Measurements from ENCODE around the gene SLC34A1.
"Not testable (repeated sequence)": the region's sequence is repeated elsewhere in the genome, so short reads cannot be mapped to it uniquely, and the experiment has no call there.

SLC34A1 gene

GRCh38 chr5:177367323-177367848 lies 16.8 kb upstream of the SLC34A1 start:
- peak; percentile 85 for DNase-seq

- no peak for DNase-seq
Measured at GRCh38 chr5:177367981-177368868, 16.0 kb upstream of the SLC34A1 start.

GRCh38 chr5:177368869-177369644 lies 15.2 kb upstream of the SLC34A1 start:
- DNase-seq, result no peak

GRCh38 chr5:177369645-177370440 lies 14.4 kb upstream of the SLC34A1 start:
- DNase-seq, result no peak

GRCh38 chr5:177370488-177371119 lies 13.6 kb upstream of the SLC34A1 start:
- DNase-seq, result peak; percentile 66

- DNase-seq, result no peak
Measured at GRCh38 chr5:177371120-177372033, 12.9 kb upstream of the SLC34A1 start.

GRCh38 chr5:177372034-177372896 lies 12.0 kb upstream of the SLC34A1 start:
- DNase-seq, result no peak

GRCh38 chr5:177372910-177373309 lies 11.3 kb upstream of the SLC34A1 start:
- DNase-seq, result no peak

- DNase-seq, result no peak
Measured at GRCh38 chr5:177373806-177374205, 10.4 kb upstream of the SLC34A1 start.

- DNase-seq, result no peak
Measured at GRCh38 chr5:177374211-177374610, 10.0 kb upstream of the SLC34A1 start.

- DNase-seq, result not testable (repeated sequence)
Measured at GRCh38 chr5:177375516-177375915, 8.7 kb upstream of the SLC34A1 start.

- no peak for DNase-seq
Measured at GRCh38 chr5:177376107-177376506, 8.1 kb upstream of the SLC34A1 start.

- DNase-seq, result no peak
Measured at GRCh38 chr5:177377851-177378776, 6.1 kb upstream of the SLC34A1 start.

GRCh38 chr5:177378884-177379883 lies 5.0 kb upstream of the SLC34A1 start:
- no peak for DNase-seq

- DNase-seq, result no peak
Measured at GRCh38 chr5:177380805-177381126, 3.5 kb upstream of the SLC34A1 start.

GRCh38 chr5:177382423-177383029 lies 1.7 kb upstream of the SLC34A1 start:
- DNase-seq, result no peak

GRCh38 chr5:177383181-177383580 lies 1.1 kb upstream of the SLC34A1 start:
- no peak for DNase-seq

Data from right kidney (tissue), 1 donor.